Astrocyte of the spinal cord (primary cell): ENCODE measurements around the gene ERAP2.
"Not testable (repeated sequence)": the region's sequence is repeated elsewhere in the genome, so short reads cannot be mapped to it uniquely, and the experiment has no call there.

ENCODE experiments used
- DNase-seq: peaks from one replicate; pipeline ENCODE4 v3.0.0; 2011; ENCODE audit warnings: low read depth, low spot score
- H3K4me3 ChIP-seq: 2 replicates; pipeline ENCODE4 v1.5.1; 2011; ENCODE audit warnings: low read depth, mild to moderate bottlenecking, low read length, moderate library complexity
- in situ Hi-C: cut with HindIII; loops from 2 replicates; pipeline ENCODE4 v1.10.0; 2017; ENCODE audit warnings: low sequenced_read_pairs
- TF ChIP-seq, protein P1 (sequence below): IDR thresholded peaks from 2 replicates; pipeline ENCODE4 v1.5.1; 2012; ENCODE audit warnings: low read depth, mild to moderate bottlenecking, low read length, inconsistent platforms

The ERAP2 gene

DNA sequence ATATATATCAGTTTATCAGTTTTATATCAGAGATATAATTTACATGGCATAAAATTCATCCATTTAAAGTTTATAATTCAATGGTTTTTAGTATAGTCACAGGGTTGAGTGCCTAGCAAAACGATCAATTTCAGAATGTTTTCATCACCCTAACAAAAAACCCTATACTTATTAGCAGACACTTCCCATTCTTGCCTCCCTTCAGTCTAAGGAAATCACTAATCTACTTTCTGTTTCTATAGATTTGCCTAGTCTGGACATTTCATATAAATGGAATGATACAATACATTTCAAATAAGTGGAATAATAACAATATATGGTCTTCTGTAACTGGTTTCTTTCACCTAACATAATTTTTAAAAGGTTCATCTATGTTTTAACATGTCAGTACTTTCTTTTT is 50.0 kb downstream of the ERAP2 start:
- H3K4me3 ChIP-seq, result no peak overlapping the region
- TF ChIP-seq, protein P1, sequence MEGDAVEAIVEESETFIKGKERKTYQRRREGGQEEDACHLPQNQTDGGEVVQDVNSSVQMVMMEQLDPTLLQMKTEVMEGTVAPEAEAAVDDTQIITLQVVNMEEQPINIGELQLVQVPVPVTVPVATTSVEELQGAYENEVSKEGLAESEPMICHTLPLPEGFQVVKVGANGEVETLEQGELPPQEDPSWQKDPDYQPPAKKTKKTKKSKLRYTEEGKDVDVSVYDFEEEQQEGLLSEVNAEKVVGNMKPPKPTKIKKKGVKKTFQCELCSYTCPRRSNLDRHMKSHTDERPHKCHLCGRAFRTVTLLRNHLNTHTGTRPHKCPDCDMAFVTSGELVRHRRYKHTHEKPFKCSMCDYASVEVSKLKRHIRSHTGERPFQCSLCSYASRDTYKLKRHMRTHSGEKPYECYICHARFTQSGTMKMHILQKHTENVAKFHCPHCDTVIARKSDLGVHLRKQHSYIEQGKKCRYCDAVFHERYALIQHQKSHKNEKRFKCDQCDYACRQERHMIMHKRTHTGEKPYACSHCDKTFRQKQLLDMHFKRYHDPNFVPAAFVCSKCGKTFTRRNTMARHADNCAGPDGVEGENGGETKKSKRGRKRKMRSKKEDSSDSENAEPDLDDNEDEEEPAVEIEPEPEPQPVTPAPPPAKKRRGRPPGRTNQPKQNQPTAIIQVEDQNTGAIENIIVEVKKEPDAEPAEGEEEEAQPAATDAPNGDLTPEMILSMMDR, result no peak
- no peak for DNase-seq
- in situ Hi-C loops, result no loop called here

DNA sequence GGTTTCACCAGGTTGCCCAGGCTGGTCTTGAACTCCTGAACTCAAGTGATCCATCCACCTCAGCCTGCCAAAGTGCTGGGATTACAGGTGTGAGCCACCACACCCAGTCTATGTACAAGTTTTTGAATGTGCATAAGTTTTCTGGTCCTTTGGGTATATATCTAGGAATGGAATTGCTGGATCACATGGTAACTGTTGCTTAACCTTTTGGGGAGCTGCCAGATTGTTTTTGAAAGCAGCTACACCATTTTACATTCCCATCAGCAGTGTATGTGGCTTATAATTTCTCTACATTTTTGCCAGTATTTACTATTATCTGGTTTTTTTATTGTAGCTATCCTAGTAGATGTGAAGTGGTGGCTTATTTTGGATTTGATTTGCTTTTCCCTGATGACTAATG is 50.7 kb downstream of the ERAP2 start:
- DNase-seq, result no peak
- TF ChIP-seq, protein P1, result no peak
- in situ Hi-C loops, result no loop called here

DNA sequence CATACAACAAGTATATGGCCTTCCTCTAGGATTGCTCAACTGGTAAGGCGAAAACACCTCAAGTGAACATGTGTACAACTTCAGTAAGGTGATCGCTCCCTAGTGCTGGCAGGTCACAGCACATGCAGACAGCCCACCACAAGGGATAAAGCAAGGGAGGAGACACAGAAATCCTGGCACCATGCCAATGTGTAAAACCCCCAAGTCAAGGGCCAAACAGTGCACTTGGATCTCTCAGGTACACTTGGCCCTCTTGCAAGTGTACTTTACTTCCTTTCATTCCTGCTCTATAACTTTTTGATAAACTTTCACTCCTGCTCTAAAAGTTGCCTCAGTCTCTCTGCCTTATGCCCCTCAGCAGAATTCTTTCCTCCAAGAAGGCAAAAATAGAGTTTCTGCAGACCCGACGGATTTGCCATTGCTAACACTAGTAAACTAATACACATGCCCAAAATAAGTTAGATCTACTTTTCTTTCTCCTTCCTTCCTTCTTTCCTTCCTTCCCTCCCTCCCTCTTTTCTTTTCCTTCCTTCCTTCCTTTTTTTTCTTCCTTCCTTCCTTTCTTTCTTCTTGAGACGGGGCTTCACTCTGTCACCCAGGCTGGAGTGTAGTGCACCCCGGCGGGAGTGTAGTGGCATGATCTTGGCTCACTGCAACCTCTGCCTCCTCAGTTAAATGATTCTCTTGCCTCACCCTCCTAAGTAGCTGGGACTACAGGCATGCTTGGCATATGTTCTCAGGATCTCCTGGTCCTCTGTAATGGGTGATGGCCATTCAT is 52.8 kb downstream of the ERAP2 start:
- no peak for DNase-seq
- in situ Hi-C loops, result no loop called here
- no peak overlapping the region for H3K4me3 ChIP-seq
- TF ChIP-seq, protein P1, result no peak

More for the DNA sequence above, 50.7 kb downstream of the ERAP2 start:
- H3K4me3 ChIP-seq, result no peak overlapping the region

DNA sequence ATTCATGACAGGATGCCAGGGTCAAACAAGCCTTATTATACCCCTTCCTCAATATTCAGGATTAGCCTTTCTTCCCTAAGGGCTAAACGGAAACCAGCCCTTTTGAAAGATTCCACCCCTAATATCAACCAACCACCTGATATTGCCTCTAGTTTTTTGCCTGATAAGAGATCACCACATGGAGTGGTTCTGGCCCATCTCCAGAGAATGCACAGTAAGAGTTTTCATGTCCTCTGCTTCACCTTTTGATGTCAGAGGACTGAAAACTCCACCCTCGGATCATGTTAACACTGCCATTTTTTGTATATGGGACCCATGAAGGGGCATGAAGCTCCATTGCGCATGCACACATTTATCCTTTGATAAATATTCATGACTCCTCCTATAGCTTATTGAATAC is 53.8 kb downstream of the ERAP2 start:
- TF ChIP-seq, protein P1, result no peak
- H3K4me3 ChIP-seq, result no peak overlapping the region
- DNase-seq, result peak; percentile 9
- in situ Hi-C loops, result no loop called here

DNA sequence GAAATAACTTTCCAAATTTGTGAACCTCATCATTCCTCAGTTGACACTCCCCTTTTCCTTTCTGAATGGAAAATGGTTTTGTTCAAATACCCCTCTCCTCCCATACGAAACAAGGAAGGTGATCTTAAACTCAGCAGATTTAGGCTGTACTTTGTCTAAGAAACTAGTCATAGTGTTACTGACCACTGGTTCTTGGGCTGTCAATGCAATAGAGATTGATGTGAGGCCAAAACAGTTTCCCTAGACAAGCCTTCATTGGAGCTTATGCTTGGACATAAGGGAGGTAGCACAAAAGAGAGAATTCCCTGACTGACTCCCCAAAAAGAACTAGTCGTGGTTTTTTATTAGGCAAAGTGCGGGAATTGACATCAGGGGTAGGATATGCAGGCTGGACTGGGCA is 54.3 kb downstream of the ERAP2 start:
- TF ChIP-seq, protein P1, result no peak
- H3K4me3 ChIP-seq, result no peak overlapping the region
- no peak for DNase-seq
- in situ Hi-C loops, result no loop called here

DNA sequence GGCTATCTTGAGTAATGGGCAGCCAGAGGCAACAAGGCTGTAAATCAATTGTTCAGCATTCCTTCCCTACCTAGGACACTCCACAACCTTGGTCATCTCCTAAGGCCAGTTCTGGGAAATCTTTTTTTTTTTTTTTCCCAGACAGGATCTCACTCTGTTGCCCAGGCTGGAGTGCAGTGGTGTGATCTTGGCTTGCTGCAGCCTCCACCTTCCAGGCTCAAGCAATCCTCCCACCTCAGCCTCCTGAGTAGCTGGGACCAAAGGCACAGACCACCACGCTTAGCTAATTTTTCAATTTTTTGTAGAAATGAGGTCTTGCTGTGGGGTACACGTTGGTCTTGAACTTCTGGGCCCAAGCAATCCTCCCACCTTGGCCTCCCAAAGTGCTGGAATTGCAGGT is 54.7 kb downstream of the ERAP2 start:
- H3K4me3 ChIP-seq, in situ Hi-C loops, DNase-seq: not testable (repeated sequence)

DNA sequence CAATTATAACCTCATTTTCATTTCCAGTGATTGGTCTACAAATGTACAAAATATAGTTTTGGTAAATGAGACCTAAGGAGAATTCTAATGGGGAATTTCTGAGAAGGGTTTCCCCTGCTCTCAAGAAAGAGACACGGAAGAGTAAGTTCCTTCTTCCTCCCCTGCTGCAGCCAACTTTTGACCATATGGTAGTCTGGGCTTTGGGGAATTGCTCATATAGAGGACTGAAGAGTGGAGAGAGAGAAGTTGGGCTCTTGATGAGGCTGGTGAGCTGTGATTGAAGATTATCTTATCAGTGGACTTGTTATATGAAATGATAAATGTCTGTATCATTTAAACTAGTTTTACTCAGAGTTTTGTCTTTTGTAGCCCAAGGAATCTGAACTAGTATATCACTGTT is 55.3 kb downstream of the ERAP2 start:
- no peak overlapping the region for H3K4me3 ChIP-seq
- TF ChIP-seq, protein P1, result no peak
- in situ Hi-C loops, result no loop called here
- DNase-seq, result no peak
